Gastroesophageal sphincter (tissue), 3 donors: ENCODE measurements around the gene ZNF595.
"Not testable (repeated sequence)": the region's sequence is repeated elsewhere in the genome, so short reads cannot be mapped to it uniquely, and the experiment has no call there.

Experiments
- EP300 ChIP-seq: sonication (generic); formaldehyde crosslinking; IDR thresholded peaks from one replicate; pipeline ENCODE4 v1.6.1; 2017; ENCODE audit warnings: antibody characterized with exemption, mild to moderate bottlenecking
- TF ChIP-seq, protein P1 (sequence below), 4 experiments: fragments of 200-600 bp in 2 of 4; fragments of 450-650 bp in 2 of 4; sonication (generic) in 1 of 4; IDR thresholded peaks; one replicate each; pipeline ENCODE4 v1.5.1; 2017 to 2019; ENCODE audit warnings: antibody characterized with exemption in 4 of 4, mild to moderate bottlenecking in 2 of 4, moderate library complexity in 2 of 4

DNA sequence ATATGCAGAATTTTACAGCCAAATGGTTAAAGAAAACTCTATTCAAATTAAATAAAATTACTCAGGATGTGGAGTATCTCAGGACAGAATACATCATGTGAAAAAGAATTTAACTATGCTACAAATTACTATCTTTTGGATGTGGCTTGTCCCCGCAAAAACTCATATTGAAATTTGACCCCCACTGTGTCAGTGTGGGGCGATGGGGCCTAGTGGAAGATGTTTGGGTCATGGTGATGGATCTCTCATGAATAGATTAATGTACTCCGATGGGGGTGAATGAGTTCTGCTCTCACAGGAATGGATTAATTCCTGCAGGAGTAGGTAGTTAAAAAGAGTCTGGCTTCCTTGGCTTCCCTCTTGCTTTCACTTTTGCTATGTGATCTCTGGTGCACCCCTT, 35.0 kb upstream of the ZNF595 start:
- TF ChIP-seq, protein P1, sequence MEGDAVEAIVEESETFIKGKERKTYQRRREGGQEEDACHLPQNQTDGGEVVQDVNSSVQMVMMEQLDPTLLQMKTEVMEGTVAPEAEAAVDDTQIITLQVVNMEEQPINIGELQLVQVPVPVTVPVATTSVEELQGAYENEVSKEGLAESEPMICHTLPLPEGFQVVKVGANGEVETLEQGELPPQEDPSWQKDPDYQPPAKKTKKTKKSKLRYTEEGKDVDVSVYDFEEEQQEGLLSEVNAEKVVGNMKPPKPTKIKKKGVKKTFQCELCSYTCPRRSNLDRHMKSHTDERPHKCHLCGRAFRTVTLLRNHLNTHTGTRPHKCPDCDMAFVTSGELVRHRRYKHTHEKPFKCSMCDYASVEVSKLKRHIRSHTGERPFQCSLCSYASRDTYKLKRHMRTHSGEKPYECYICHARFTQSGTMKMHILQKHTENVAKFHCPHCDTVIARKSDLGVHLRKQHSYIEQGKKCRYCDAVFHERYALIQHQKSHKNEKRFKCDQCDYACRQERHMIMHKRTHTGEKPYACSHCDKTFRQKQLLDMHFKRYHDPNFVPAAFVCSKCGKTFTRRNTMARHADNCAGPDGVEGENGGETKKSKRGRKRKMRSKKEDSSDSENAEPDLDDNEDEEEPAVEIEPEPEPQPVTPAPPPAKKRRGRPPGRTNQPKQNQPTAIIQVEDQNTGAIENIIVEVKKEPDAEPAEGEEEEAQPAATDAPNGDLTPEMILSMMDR (IDR thresholded peaks at IDR 0.05): not testable (repeated sequence)
- not testable (repeated sequence) for TF ChIP-seq EP300
